ENCODE results near the gene CSK.

DNA sequence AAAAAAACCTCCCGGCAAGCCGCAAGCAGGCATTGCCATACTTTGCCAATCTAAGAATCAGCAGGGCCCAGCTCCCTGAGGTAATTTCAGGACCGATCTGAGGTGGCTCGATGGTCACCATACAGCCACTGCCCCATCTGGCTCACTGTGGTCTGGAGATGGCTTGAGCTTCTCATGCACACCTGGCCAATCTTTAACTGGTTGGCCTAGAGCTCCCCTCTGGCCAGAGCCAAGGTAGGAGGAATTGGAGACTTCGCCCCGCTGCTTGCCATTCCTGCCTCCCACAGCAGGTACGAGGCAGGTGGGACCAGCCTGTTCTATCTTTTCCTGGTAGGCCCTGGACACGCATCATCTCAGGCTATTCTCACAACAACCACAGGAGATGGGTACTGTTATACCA lies 23.1 kb upstream of the CSK start:
- TF ChIP-seq EZH2 (IDR thresholded peaks at IDR 0.05; ENCODE audit: borderline replicate concordance, low read length) = no peak
- TF ChIP-seq, protein P1, sequence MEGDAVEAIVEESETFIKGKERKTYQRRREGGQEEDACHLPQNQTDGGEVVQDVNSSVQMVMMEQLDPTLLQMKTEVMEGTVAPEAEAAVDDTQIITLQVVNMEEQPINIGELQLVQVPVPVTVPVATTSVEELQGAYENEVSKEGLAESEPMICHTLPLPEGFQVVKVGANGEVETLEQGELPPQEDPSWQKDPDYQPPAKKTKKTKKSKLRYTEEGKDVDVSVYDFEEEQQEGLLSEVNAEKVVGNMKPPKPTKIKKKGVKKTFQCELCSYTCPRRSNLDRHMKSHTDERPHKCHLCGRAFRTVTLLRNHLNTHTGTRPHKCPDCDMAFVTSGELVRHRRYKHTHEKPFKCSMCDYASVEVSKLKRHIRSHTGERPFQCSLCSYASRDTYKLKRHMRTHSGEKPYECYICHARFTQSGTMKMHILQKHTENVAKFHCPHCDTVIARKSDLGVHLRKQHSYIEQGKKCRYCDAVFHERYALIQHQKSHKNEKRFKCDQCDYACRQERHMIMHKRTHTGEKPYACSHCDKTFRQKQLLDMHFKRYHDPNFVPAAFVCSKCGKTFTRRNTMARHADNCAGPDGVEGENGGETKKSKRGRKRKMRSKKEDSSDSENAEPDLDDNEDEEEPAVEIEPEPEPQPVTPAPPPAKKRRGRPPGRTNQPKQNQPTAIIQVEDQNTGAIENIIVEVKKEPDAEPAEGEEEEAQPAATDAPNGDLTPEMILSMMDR (conservative IDR thresholded peaks at IDR 0.05 in 1 of 2, IDR thresholded peaks at IDR 0.05 in 1 of 2; ENCODE audit: extremely low read depth in 1 of 2, insufficient read depth in 1 of 2, low read depth in 1 of 2, low read length in 2 of 2) = no peak

Data from mammary epithelial cell (primary cell).